ENCODE measurements around the gene MPDZ.

DNA sequence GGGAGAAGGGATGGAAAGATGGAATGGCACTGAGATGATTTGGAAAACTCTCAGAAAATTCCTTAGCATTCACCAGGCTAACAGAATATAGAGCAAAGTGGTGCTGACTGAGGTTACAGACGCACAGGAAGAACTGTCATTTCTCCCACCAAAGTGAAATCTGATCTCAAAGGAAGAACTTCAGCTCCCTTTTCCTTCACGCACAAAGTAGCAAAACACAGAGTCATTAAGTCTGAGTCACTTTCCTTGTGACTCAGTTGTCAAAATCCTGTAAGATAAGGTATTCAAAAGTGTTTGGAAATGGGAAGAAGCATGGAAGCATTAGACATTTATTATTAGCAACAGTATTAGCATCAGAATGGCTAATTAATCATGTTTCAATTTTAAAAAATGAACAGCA is 11.7 kb downstream of the MPDZ start:
- no peak for TF ChIP-seq EZH2 (IDR thresholded peaks at IDR 0.05; ENCODE audit: borderline replicate concordance, low read length)
- TF ChIP-seq, protein P1, sequence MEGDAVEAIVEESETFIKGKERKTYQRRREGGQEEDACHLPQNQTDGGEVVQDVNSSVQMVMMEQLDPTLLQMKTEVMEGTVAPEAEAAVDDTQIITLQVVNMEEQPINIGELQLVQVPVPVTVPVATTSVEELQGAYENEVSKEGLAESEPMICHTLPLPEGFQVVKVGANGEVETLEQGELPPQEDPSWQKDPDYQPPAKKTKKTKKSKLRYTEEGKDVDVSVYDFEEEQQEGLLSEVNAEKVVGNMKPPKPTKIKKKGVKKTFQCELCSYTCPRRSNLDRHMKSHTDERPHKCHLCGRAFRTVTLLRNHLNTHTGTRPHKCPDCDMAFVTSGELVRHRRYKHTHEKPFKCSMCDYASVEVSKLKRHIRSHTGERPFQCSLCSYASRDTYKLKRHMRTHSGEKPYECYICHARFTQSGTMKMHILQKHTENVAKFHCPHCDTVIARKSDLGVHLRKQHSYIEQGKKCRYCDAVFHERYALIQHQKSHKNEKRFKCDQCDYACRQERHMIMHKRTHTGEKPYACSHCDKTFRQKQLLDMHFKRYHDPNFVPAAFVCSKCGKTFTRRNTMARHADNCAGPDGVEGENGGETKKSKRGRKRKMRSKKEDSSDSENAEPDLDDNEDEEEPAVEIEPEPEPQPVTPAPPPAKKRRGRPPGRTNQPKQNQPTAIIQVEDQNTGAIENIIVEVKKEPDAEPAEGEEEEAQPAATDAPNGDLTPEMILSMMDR (IDR thresholded peaks at IDR 0.05; ENCODE audit: low read length), result no peak

Data from OCI-LY1 (cell line).